Esophagus squamous epithelium (tissue), 5 donors: ENCODE data around the gene DAPK2. TPM values are rescaled to one million over a fixed set of nuclear protein-coding genes. Genes with fewer than 3 reads are reported as not detected.

ENCODE experiments used
- DNase-seq: peaks from one replicate; lab custom pipeline; 2025; lab: John Stamatoyannopoulos, UW
- H3K27ac ChIP-seq, 4 donors: fragments of 200-600 bp; sonication (generic); one replicate each; pipeline ENCODE4 v1.5.1; 2016 to 2019; ENCODE audit warnings: mild to moderate bottlenecking in 1 of 4
- H3K27me3 ChIP-seq, 4 donors: fragments of 200-600 bp; sonication (generic); 1 replicate in 3 of 4; 2 replicates in 1 of 4; pipeline versions ENCODE4 v1.5.1 to v1.6.0; 2017 to 2021; ENCODE audit warnings: antibody characterized with exemption in 1 of 4
- H3K36me3 ChIP-seq, 3 donors: fragments of 200-600 bp; sonication (generic); one replicate each; pipeline ENCODE4 v1.5.1; 2016 to 2019
- H3K4me1 ChIP-seq, 3 donors: fragments of 200-600 bp; sonication (generic); one replicate each; pipeline ENCODE4 v1.5.1; 2017 to 2019
- H3K4me3 ChIP-seq, 4 donors: fragments of 200-600 bp; sonication (generic); 1 replicate in 3 of 4; 2 replicates in 1 of 4; pipeline ENCODE4 v1.5.1; 2016 to 2019; ENCODE audit warnings: mild to moderate bottlenecking in 2 of 4, moderate library complexity in 1 of 4
- H3K9me3 ChIP-seq, 3 donors: fragments of 200-600 bp; sonication (generic); one replicate each; pipeline ENCODE4 v1.5.1; 2016 to 2019
- CTCF ChIP-seq, 6 experiments: fragments of 450-650 bp in 4 of 6; fragments of 200-600 bp in 2 of 6; sonication (generic) in 2 of 6; IDR thresholded peaks; one replicate each; pipeline ENCODE4 v1.5.1; 2016 to 2019; ENCODE audit warnings: antibody characterized with exemption in 6 of 6, mild to moderate bottlenecking in 4 of 6, moderate library complexity in 4 of 6
- POLR2A ChIP-seq, 4 donors: fragments of 450-650 bp; IDR thresholded peaks; one replicate each; pipeline ENCODE4 v1.6.1; 2017; ENCODE audit warnings: antibody characterized with exemption in 4 of 4, mild to moderate bottlenecking in 4 of 4, moderate library complexity in 3 of 4
- WGBS, 2 donors: methylation state at CpG; one replicate each; pipeline ENCODE4 v1.1.5; 2018; 5-methylcytosine and 5-hydroxymethylcytosine counted together
- intact Hi-C: fragments of 100-400 bp; cut with DNase I; formaldehyde crosslinking; loops from one replicate; pipeline ENCODE4 v1.15.0; 2022
- total RNA-seq, 4 donors: library from RNA; depleted of rRNA; stranded (reverse); fragments of >200 nt; gene quantifications; one replicate each; pipeline ENCODE4 v1.1.0, GENCODE V29; 2016
- donor health status: DM: yes; HTN: yes; CAD: no.

Gene DAPK2
- 10 to 100 TPM in 2 of 4 donors, 1 to 10 TPM in 2; 1.9 to 12.9 (median 9.8) TPM for total RNA-seq

- 37 to 47% methylated on average over 12 to 13 of the region's 50 CpGs for WGBS, 2 donors
- peak within 1 kb of the TSS; percentile 49 to 72 (median 60) for H3K4me3 ChIP-seq
- DNase-seq: no peak
- no peaks in the 10 kb centered on the region for H3K9me3 ChIP-seq
- H3K4me1 ChIP-seq: peaks cover 3 to 26% (median 10%) of the 10 kb centered on the region in 3 donors
- TF ChIP-seq CTCF (IDR thresholded peaks at IDR 0.05) (peak; percentile 66 to 92 (median 86)), POLR2A (IDR thresholded peaks at IDR 0.05) (no peak)
- H3K27me3 ChIP-seq: peaks cover 0 to 18% (median 0%) of the 10 kb centered on the region in 4 donors
- peak within 1 kb of the TSS in 3 of 4 donors; percentile 53 to 70 (median 55) for H3K27ac ChIP-seq
- intact Hi-C loops: loop anchor here (5.0 to 10.0 kb wide), 2 partner anchors 99 to 282 kb away; no protein-coding TSS in a partner anchor
- H3K36me3 ChIP-seq: no peaks in the 10 kb centered on the region
Measured at GRCh38 chr15:64046421-64047153, at the start of gene DAPK2. TSS of gene DAPK2 (minus strand) at chr15:64046485. CDS start at chr15:64040261, 6,224 bp downstream.

- intact Hi-C loops: no loop called here
- TF ChIP-seq POLR2A (IDR thresholded peaks at IDR 0.05) (no peak), CTCF (IDR thresholded peaks at IDR 0.05) (no peak)
- Histone ChIP-seq H3K36me3 (peaks cover 0 to 4% (median 0%) of the 10 kb centered on the region in 3 donors), H3K4me1 (peaks cover 20 to 88% (median 65%) of the 10 kb centered on the region in 3 donors), H3K27ac (peak overlapping the region; percentile 83 to 97 (median 91)), H3K9me3 (no peaks in the 10 kb centered on the region), H3K4me3 (peak overlapping the region; percentile 65 to 99 (median 85)), H3K27me3 (no peaks in the 10 kb centered on the region)
- no peak for DNase-seq
- whole genome bisulfite sequencing, 2 donors: 29 to 47% methylated on average over 4 of the region's 4 CpGs
Measured at GRCh38 chr15:64095431-64095794, 49.1 kb upstream of the DAPK2 start.

GRCh38 chr15:64093627-64094417 is 47.5 kb upstream of the DAPK2 start, which contains the start of gene CIAO2A:
TSS of gene CIAO2A (minus strand) at chr15:64093838. CDS start at chr15:64093768, 70 bp downstream.
- intact Hi-C loops: no loop called here
- peaks cover 0 to 8% (median 0%) of the 10 kb centered on the region in 3 donors for H3K36me3 ChIP-seq
- H3K4me1 ChIP-seq: peaks cover 20 to 73% (median 50%) of the 10 kb centered on the region in 3 donors
- peak within 1 kb of the TSS; percentile 67 to 86 (median 76) for H3K4me3 ChIP-seq
- no peaks in the 10 kb centered on the region for H3K9me3 ChIP-seq
- H3K27me3 ChIP-seq: no peaks in the 10 kb centered on the region
- peak; percentile 77 for DNase-seq
- H3K27ac ChIP-seq: peak within 1 kb of the TSS; percentile 81 to 97 (median 91)
- peak in 1 of 6 experiments; percentile 3 for TF ChIP-seq CTCF (IDR thresholded peaks at IDR 0.05)
- TF ChIP-seq POLR2A (IDR thresholded peaks at IDR 0.05): peak in 2 of 4 donors; percentile 60 to 67
- 0 to 1% methylated on average over 28 to 41 of the region's 41 CpGs for WGBS, 2 donors

GRCh38 chr15:64092864-64093626 is 46.8 kb upstream of the DAPK2 start:
- peaks cover 20 to 65% (median 43%) of the 10 kb centered on the region in 3 donors for H3K4me1 ChIP-seq
- H3K9me3 ChIP-seq: no peaks in the 10 kb centered on the region
- TF ChIP-seq POLR2A (IDR thresholded peaks at IDR 0.05) (no peak), CTCF (IDR thresholded peaks at IDR 0.05) (no peak)
- peaks cover 0 to 16% (median 0%) of the 10 kb centered on the region in 3 donors for H3K36me3 ChIP-seq
- intact Hi-C loops: no loop called here
- 3 to 4% methylated on average over 15 to 22 of the region's 22 CpGs for WGBS, 2 donors
- peak overlapping the region; percentile 81 to 97 (median 91) for H3K27ac ChIP-seq
- H3K27me3 ChIP-seq: no peaks in the 10 kb centered on the region
- H3K4me3 ChIP-seq: peak overlapping the region; percentile 67 to 86 (median 76)
- no peak for DNase-seq
